Osteoblast (primary cell): ENCODE data around the gene EHD1. TPM values are rescaled to one million over a fixed set of nuclear protein-coding genes. Genes with fewer than 3 reads are reported as not detected.

Source experiments
- DNase-seq: peaks from one replicate; pipeline ENCODE4 v3.0.0; 2011; ENCODE audit warnings: low spot score, mixed read lengths; ENCODE audit not compliant: insufficient read length; ENCODE audit errors: missing footprints
- H2AFZ ChIP-seq: 2 replicates; pipeline ENCODE4 v1.6.0; 2011; ENCODE audit warnings: mild to moderate bottlenecking, low read length
- H3K27ac ChIP-seq: 2 replicates; pipeline ENCODE4 v1.5.1; 2011; ENCODE audit warnings: mild to moderate bottlenecking, low read depth, low read length, moderate library complexity
- H3K27me3 ChIP-seq: 2 replicates; pipeline ENCODE4 v1.6.0; 2012; ENCODE audit warnings: mild to moderate bottlenecking, control low read depth, inconsistent platforms, low read length, moderate library complexity; ENCODE audit not compliant: insufficient read depth
- H3K36me3 ChIP-seq: 2 replicates; pipeline ENCODE4 v1.5.1; 2011; ENCODE audit warnings: mild to moderate bottlenecking, low read length, control low read depth, moderate library complexity; ENCODE audit not compliant: insufficient read depth
- H3K4me1 ChIP-seq: 2 replicates; pipeline ENCODE4 v1.5.1; 2011; ENCODE audit warnings: mild to moderate bottlenecking, low read length, control low read depth, moderate library complexity; ENCODE audit not compliant: insufficient read depth
- H3K4me2 ChIP-seq: 2 replicates; pipeline ENCODE4 v1.6.0; 2011; ENCODE audit warnings: mild to moderate bottlenecking, low read length; ENCODE audit not compliant: insufficient read depth
- H3K4me3 ChIP-seq: fragments of 200-600 bp; sonication (generic); 3 replicates; pipeline ENCODE4 v1.5.1; 2012; ENCODE audit warnings: mild to moderate bottlenecking, low read length, inconsistent platforms; ENCODE audit not compliant: insufficient read depth
- H3K79me2 ChIP-seq: 2 replicates; pipeline ENCODE4 v1.6.0; 2012; ENCODE audit warnings: mild to moderate bottlenecking, low read length, control low read depth, inconsistent platforms; ENCODE audit not compliant: insufficient read depth
- H3K9me3 ChIP-seq: 2 replicates; pipeline ENCODE4 v1.5.1; 2011; ENCODE audit warnings: low read depth, low read length, control low read depth
- H4K20me1 ChIP-seq: 2 replicates; pipeline ENCODE4 v1.6.0; 2012; ENCODE audit warnings: mild to moderate bottlenecking, low read length, control low read depth; ENCODE audit not compliant: insufficient read depth
- total RNA-seq: library from RNA; depleted of rRNA; stranded (reverse); fragments of >200 nt; gene quantifications from 2 replicates; pipeline ENCODE4 v1.2.3, GENCODE V29; 2012
- TF ChIP-seq, protein P1 (sequence below): IDR thresholded peaks from 2 replicates; pipeline ENCODE4 v1.5.1; 2011; ENCODE audit warnings: mild to moderate bottlenecking, low read depth, low read length, moderate library complexity; ENCODE audit errors: extremely low read depth

The EHD1 gene
- total RNA-seq, 1 donor = 51.4 TPM

DNA sequence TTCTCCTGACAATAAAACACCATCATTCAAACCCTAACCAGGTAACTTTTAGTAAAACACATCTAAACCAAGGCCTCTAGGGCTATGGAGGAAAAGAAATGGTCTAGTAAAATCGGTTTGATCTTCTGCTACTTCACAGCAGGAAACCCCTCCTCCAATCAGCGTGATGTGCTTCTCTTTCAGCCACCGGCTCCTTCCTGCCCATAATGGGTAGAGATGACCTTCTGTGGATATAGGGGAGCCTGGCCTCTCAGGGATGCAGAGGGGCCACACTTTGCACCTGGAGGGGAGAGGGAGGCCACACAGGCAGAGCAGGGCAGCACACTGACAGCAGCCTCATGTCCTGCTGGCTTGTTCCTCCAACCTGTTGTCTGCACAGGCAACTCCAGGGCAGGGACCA is 6.9 kb downstream of the EHD1 start:
- peaks cover 73% of the 10 kb centered on the region for H4K20me1 ChIP-seq
- no peak for DNase-seq
- peak overlapping the region; percentile 90 for H3K27ac ChIP-seq
- H2AFZ ChIP-seq = no peak overlapping the region
- no peaks in the 10 kb centered on the region for H3K9me3 ChIP-seq
- TF ChIP-seq, protein P1, sequence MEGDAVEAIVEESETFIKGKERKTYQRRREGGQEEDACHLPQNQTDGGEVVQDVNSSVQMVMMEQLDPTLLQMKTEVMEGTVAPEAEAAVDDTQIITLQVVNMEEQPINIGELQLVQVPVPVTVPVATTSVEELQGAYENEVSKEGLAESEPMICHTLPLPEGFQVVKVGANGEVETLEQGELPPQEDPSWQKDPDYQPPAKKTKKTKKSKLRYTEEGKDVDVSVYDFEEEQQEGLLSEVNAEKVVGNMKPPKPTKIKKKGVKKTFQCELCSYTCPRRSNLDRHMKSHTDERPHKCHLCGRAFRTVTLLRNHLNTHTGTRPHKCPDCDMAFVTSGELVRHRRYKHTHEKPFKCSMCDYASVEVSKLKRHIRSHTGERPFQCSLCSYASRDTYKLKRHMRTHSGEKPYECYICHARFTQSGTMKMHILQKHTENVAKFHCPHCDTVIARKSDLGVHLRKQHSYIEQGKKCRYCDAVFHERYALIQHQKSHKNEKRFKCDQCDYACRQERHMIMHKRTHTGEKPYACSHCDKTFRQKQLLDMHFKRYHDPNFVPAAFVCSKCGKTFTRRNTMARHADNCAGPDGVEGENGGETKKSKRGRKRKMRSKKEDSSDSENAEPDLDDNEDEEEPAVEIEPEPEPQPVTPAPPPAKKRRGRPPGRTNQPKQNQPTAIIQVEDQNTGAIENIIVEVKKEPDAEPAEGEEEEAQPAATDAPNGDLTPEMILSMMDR = no peak
- H3K4me1 ChIP-seq = peaks cover 42% of the 10 kb centered on the region
- H3K4me2 ChIP-seq = no peak overlapping the region
- peaks cover 93% of the 10 kb centered on the region for H3K79me2 ChIP-seq
- no peak overlapping the region for H3K4me3 ChIP-seq
- no peaks in the 10 kb centered on the region for H3K27me3 ChIP-seq
- H3K36me3 ChIP-seq = peaks cover 57% of the 10 kb centered on the region

DNA sequence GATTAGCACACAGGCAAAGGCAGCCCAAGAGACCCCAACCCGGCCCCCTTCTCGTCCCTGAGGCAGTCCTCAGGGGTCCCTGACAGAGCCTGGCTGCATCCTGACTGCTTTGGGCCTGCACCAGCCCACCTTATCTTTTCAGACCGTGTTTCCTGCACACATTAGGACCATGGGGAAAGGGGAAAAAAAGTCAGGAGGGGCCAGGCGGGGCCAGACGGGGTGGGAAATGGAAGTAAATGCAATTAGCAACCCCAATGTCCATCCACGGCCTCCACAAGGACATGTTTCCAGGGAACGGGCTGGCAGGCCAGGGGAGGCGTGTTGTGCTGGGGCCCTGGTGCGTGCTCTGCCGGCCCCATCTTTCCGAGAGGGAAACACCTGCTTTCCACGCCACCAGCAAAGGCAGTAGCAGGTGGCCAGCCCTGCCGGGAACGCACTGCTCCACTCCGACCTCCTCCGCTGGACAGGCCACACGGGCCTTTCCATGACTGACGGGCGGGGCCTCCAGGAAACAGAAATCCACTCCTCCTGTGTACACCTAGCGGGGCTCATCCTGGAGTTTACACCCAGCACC is 7.4 kb downstream of the EHD1 start:
- H2AFZ ChIP-seq = no peak overlapping the region
- H3K36me3 ChIP-seq = peaks cover 62% of the 10 kb centered on the region
- DNase-seq = no peak
- TF ChIP-seq, protein P1 = no peak
- peak overlapping the region; percentile 90 for H3K27ac ChIP-seq
- peaks cover 41% of the 10 kb centered on the region for H3K4me1 ChIP-seq
- no peaks in the 10 kb centered on the region for H3K27me3 ChIP-seq
- H4K20me1 ChIP-seq = peaks cover 68% of the 10 kb centered on the region
- peaks cover 93% of the 10 kb centered on the region for H3K79me2 ChIP-seq
- H3K4me2 ChIP-seq = peak overlapping the region; percentile 69
- no peak overlapping the region for H3K4me3 ChIP-seq
- H3K9me3 ChIP-seq = no peaks in the 10 kb centered on the region

DNA sequence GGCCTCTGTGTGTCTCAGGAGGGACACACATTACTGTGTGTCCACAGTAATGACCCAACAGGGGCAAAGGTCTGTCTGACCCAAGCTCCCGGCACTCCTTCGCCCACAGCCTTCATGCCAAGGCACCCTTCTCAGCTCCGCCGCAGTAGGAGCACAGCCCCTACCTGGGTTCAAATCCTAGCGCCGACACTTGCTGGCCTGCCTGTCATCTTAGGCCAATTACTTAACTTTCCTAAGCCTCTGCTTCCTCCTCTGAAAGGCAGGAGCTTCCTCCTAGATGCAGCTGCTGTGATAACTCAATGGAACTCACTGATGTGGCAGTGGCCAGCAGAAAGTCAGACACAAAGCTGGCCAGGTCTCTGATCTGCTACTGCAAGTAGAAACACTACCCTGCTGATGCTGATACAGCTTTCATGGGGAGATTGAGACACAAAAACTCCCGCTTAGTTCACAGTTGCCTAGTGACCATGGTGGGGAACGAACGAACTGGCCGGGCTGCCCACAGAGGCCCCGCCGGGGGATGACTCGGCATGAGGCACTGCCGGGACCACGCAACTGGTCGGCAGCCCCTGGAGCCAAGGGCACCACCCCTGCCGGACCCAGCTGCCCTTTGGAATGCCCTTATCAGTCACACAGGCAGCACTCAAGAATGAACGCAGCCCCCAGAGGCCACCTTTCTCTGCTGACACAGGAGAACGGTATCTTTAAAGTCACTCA is 8.1 kb downstream of the EHD1 start:
- peaks cover 62% of the 10 kb centered on the region for H4K20me1 ChIP-seq
- H3K36me3 ChIP-seq = peaks cover 62% of the 10 kb centered on the region
- no peaks in the 10 kb centered on the region for H3K27me3 ChIP-seq
- H3K79me2 ChIP-seq = peaks cover 89% of the 10 kb centered on the region
- peak; percentile 97 for DNase-seq
- H3K4me2 ChIP-seq = peak overlapping the region; percentile 69
- TF ChIP-seq, protein P1 = no peak
- peak overlapping the region; percentile 58 for H3K4me3 ChIP-seq
- peak overlapping the region; percentile 90 for H3K27ac ChIP-seq
- peaks cover 43% of the 10 kb centered on the region for H3K4me1 ChIP-seq
- no peak overlapping the region for H2AFZ ChIP-seq
- H3K9me3 ChIP-seq = no peaks in the 10 kb centered on the region

DNA sequence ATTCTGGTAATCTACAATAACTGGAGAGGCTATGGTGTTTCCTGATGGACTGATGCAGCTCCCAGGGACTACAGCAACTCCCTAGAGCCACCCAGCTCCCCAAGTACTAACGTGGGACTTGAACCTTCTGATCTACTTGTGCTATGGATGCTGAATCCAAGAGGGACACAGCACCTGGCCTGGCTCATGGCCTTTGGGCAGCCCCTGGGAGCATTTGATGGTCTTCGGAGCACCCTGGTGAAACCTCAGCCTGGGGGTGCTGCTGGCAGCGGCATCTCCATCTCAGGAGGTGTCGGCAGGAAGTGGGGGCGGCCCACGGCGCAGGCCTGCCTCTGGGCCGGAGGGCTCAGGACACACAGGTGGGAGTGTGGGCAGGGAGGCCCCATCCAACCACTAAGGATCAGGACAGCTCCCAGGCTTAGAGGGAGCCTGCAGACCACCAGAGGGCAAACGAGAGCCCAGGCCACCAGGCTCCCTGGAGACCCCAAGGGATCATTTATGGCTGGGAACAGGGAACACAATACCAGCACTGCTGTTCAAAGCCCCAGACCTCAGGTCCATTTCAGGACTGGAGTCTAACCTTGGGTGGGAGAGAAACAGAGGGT is 8.7 kb downstream of the EHD1 start:
- Histone ChIP-seq H3K27ac (peak overlapping the region; percentile 90), H3K4me3 (peak overlapping the region; percentile 58), H3K27me3 (no peaks in the 10 kb centered on the region), H3K4me2 (peak overlapping the region; percentile 69), H3K36me3 (peaks cover 61% of the 10 kb centered on the region), H2AFZ (no peak overlapping the region), H4K20me1 (peaks cover 62% of the 10 kb centered on the region), H3K79me2 (peaks cover 87% of the 10 kb centered on the region), H3K9me3 (no peaks in the 10 kb centered on the region), H3K4me1 (peaks cover 49% of the 10 kb centered on the region)
- no peak for DNase-seq
- TF ChIP-seq, protein P1 = peak; percentile 34
